Amygdala (tissue), 56 donors: ENCODE data around the gene YRDC.

Experiments used
- DNase-seq, 56 donors: peaks; one replicate each; lab custom pipeline; 2025; lab: John Stamatoyannopoulos, UW

Gene YRDC

DNA sequence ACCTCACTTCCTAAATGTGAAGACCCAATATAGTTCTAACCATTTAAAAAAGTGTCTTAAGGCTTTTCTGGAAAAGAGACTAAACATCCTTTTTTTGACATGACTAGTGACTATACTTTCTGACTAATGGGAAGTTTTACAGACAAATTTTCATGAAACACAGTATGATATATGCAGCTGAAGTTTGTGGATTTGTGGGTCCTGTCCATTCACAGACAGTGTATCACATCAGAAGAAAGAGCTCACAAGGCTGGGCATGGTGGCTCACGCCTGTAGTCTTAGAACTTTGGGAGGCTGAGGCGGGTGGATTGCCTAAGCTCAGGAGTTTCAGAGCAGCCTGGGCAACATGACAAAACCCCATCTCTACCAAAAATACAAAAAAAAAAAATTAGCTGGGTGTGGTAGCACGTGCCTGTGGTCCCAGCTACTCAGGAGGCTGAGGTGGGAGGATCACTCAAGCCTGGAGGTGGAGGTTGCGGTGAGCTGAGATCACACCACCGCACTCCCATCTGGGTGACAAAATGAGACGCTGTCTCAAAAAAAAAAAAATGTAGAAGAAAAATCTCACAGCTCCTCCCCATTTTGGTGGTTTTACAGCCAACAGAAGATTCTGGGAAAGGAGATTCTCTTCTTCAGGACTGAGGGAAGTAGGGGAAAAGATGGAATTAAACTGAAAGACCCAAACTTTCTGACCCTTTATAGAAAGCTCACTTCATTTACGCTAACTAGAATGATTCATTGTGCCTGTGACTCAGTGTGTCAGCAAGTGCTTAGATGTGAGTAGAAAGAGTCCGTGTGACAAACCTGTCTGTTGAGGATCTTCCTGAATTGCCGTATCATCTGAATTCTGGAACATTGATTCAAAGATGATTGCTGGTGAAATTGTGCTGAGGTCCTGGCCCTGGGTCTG lies 15.2 kb upstream of the YRDC start:
- no peak for DNase-seq

DNA sequence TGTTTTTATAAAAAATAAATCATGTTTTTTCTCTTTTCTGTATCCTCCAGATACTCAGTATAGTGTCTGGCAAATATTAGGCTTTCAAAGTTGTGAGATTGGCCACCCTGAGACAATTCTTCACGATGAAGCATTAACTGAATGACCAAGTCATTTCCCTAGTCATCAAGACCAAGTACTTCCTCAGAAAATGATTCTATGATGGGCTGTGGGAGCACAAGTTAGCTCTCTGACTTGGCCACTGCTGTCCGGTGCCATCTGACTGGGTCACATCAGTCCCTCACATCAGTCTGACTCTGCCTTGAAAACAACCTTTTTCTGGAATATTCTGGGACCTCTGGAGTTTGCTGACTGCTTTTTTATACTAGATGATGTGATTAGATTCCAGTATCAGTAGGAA lies 13.5 kb upstream of the YRDC start:
- no peak for DNase-seq

DNA sequence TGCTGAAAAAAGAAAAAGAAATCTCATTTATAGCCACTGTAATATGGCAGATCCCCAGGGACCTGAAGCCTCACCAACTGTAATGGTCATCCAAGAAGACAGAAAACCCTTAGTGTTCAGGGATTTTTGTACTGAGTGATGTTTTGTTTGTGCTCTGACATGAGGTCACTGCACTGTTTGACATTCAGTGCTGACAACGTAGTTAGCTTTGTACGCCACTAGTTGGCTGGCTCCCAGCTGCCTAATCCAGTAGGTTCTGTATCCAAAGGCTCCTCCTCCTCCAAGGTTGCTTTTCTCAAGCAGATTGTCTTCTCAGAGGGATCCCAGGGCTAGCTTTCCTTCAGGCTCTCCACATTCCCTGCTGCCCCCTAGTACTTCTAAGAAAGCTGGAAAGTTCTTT lies 9.5 kb upstream of the YRDC start:
- DNase-seq = peak in 38 of 56 donors; percentile 10 to 85 (median 51)

DNA sequence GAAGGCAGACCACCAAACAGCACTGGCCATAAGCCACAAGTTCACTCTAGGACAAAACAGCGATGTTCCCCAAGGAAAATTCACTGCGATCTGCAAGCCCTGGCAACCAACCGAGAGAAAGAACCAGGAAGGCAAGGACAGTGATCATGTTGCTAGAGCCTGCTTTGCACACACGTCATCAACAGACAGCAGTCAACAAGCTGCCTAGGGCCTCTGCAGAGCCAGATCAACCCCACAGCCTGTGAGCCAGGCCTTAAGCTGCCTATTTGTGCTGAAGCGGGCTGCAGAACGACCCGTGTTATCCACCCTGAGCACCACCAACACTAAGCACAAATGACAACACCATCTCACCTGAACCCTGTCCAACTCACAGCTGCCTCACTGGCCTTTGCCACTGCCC lies 6.2 kb upstream of the YRDC start:
- DNase-seq = peak in 23 of 56 donors; percentile 5 to 69 (median 29)

DNA sequence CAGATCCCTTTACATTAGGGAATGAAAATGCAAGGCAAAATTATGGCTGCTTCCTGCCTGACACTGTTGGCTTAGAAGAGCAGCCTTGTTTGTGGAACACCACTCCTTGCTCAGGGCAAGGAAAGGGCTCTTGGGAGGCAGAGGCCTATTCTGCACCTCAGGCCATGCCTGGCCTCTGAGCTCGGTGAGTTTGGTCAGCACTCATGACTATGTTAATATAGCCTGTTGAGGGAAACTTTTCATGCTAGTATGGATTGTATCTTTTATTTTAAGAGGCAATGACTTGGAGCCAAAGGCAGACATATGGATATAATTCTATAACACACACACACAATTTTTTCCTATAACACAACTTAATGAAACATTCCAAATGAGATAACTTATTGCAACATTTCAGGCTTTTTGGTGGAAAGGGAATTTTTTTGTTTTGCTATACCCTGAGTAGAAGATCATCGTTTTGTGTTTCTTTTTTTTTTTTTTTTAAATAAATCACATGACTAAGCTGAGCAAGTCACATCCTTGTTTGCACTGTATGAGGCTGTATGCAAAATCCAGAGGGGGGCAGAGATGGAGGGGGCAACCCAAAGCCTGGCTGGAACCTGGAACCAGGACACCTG lies 5.6 kb upstream of the YRDC start:
- DNase-seq = no peak

GRCh38 chr1:37811027-37811655 lies 3.1 kb upstream of the YRDC start:
- peak in 38 of 56 donors; percentile 4 to 73 (median 38) for DNase-seq

GRCh38 chr1:37809942-37810341 lies 1.9 kb upstream of the YRDC start:
- no peak for DNase-seq

DNA sequence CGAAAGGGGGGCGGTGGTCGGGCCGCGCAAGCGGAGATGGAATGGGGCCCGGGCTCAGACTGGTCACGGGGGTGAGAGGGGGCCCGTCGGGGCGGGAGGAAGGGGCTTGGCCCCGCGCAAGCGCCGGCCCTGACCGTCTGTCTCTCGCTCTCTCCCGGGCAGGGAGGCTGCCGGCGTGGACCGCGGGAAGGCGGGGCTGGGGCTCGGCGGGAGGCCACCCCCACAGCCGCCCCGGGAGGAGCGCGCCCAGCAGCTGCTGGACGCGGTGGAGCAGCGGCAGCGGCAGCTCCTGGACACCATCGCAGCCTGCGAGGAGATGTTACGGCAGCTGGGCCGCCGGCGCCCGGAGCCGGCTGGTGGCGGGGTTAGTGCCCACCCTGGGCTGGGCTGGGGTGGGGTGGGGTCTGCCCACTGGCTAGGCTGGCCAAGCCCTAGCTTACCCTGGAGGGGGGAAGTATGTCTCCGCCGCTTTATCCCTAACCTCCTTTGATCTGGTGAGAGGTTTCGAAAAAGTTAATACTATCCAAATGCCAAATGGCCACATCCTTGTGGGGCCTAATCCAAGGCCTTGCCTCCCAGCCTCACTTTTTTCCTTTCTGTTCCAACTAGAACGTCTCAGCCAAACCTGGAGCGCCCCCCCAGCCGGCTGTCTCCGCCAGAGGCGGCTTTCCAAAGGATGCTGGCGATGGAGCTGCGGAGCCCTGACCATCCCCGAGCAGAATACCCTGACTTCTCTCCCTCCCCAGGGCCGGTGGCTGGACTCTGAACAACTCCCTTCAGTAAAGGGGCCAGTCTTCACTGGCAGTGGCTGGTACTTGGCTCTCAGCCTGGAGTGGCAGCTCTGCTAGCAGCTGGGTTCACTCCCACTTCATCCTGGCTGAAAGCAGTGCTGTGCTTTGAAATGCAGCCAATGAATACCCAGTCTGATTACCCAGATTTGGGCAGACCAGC lies 636 bp upstream of the YRDC start:
- peak in 55 of 56 donors; percentile 34 to 96 (median 85) for DNase-seq

GRCh38 chr1:37807220-37807554 lies 821 bp downstream of the YRDC start:
- no peak for DNase-seq

GRCh38 chr1:37802439-37802838 lies 5.6 kb downstream of the YRDC start:
- DNase-seq = no peak

DNA sequence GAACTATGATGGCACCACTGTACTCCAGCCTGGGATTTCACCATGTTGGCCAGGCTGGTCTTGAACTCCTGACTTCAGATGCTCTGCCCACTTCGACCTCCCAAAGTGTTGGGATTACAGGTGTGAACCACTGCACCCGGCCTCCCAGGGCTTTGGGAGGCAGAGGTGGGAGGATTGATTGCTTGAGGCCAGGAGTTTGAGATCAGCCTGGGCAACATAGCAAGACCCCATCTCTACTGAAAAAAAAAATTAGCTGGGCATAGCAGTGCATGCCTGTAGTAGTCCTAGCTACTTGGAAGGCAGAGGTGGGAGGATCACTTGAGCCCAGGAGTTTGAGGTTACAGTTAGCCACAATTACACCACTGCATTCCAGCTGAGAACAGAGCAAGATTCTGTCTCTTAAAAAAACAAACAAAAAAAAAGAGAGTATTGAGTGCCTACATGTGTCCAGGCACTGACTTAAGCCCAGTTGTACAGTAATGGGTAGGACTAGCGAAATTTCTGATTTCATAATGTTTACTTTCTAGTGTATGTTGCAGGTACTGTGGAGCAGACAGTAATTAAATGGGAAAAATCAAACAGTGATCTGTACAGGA lies 10.2 kb downstream of the YRDC start:
- DNase-seq = no peak

- peak in 16 of 56 donors; percentile 4 to 51 (median 17) for DNase-seq
These were observed 12.5 kb downstream of the YRDC start for GRCh38 chr1:37795340-37796125.

DNA sequence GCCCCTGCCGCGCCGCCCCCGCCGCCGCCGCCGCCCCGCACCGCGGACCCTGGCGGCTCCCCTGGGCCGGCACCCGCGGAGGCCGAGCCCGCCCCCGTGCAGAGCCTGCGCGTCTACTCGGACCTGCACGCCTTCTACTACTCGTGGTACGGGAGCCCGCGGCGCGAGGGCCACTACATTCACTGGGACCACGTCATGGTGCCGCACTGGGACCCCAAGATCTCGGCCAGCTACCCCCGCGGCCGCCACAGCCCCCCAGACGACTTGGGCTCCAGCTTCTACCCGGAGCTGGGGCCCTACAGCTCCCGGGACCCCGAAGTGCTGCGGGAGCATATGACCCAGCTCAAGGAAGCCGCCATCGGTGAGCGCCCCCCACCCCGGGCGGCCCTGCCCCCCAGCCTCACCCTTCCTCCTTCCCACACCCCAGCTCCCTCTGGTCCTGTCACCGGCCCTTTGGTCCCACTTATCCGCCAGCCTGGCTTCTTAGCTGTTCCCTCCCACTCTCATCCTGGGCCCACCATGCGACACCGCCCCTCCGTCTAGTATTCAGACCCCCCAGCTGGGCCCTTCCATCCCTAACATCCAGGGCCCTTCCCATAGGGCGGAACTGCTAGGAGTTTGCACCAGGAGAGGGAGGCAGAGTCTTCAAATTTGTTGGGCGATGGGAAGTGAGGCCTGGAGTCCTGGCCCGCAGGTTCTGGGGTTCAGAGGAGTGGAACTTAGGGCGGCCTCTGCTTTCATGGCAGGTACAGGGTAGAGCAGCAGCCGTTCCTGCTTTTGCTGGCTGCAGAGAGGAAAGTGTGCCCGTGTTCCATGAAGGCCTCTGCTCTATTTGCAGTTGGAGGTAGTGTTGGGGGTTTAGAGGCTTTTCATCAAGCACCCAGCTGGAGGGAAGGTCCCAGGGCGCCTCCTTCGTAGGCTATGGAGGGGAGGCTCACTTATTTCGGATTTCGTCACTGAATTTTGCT lies 13.4 kb downstream of the YRDC start:
- peak in 7 of 56 donors; percentile 3 to 19 (median 14) for DNase-seq

- peak in 23 of 56 donors; percentile 10 to 69 (median 43) for DNase-seq
These were observed 14.1 kb downstream of the YRDC start, which contains the start of gene MANEAL for GRCh38 chr1:37793773-37794371. MANEAL (plus strand) TSS chr1:37793847; CDS start chr1:37794183, 336 bp downstream.

DNA sequence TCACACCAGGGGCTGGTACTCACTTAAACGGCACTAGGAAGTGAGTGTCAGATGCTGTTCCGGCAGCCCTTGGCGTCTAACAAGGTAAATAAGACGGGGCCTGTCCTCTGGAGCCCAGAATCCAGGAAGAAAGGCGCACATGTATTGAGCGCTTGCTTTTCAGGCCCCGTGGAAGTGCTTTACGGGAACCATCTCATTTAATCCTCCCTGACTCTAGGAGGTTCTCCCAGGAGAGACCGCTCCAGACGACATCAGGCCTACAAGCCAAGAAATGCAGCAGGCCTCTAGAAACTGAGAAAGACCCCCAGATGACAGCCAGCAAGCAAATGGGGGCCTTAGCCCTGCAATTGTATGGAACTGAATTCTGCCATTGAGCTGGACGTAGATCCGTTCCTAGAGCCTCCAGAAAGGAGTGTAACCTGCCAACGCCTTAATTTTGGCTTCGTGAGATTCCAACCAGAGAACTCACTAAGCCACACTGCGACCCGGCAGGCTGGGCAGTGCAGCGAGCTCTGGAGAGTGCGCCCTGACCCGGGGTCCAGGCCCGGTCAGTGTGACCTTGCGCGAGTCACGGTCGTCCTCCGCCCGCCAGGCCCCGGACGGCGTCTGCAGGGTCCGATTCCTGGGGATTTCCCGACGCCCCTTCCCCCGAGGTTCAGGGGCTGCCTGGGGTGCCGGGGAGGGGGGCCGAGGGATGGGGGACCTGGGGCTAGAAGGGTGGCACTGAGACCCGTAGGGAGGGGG lies 14.9 kb downstream of the YRDC start:
- no peak for DNase-seq

DNA sequence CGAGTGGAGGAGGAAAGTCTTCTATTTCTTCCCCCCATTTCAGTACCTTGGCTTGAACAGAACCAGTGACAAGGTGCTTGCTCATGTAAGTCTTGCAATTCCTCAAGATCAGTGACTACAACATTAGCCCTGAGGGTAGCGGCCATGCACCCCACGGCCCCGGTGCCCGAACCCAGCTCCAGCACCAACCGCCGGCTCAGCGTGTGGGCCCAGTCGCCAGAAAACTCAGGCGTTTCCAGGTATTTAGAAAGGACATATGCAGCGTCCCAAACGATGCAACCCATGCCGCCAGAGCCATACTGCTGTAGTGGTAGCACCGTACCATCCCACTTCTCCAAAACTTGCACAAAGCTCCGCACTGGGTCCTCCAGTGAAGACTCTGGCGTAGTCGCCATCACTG lies 25.5 kb downstream of the YRDC start:
- DNase-seq = no peak

DNA sequence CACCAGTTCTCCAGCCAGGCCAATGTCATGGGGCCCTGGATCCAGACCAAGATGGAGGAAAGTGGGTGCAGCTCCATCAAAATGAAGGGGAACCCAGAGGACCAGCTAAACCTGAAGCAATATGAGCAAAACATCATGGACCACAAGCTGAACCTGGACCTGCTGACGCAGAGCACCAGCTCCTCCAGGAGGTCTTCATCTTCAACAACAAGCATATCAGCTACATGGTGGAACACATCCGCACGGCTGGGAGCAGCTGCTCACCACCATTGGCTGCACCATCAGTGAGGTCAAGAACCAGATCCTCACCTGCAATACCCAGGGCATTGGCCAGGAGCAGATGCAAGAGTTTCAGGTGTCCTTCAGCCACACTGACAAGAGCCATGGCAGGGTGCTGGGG lies 29.4 kb downstream of the YRDC start:
- DNase-seq = no peak
